ENCODE data around the gene PRKAG1. TPM values are rescaled to one million over a fixed set of nuclear protein-coding genes. Genes with fewer than 3 reads are reported as not detected.

Gene PRKAG1
- total RNA-seq, 1 experiment from 2014 or later, result 57.3 TPM

GRCh38 chr12:49010092-49010668 lies 8.4 kb downstream of the PRKAG1 start:
- no peak for DNase-seq (ENCODE audit: low read depth, low spot score)
- H3K36me3 ChIP-seq (ENCODE audit: control insufficient read depth, insufficient read depth, low read length), result peaks cover 3% of the 10 kb centered on the region; the same call in 1 of the 2 replicates
- POLR2A ChIA-PET, result interaction anchor here (0.7 kb wide), 1 partner anchor 9 kb away, joined by 5 read pairs; no protein-coding TSS in a partner anchor
- no peak for TF ChIP-seq TCF7L2 (IDR thresholded peaks at IDR 0.05; ENCODE audit: low read depth, low read length)
- TF ChIP-seq, protein P1, sequence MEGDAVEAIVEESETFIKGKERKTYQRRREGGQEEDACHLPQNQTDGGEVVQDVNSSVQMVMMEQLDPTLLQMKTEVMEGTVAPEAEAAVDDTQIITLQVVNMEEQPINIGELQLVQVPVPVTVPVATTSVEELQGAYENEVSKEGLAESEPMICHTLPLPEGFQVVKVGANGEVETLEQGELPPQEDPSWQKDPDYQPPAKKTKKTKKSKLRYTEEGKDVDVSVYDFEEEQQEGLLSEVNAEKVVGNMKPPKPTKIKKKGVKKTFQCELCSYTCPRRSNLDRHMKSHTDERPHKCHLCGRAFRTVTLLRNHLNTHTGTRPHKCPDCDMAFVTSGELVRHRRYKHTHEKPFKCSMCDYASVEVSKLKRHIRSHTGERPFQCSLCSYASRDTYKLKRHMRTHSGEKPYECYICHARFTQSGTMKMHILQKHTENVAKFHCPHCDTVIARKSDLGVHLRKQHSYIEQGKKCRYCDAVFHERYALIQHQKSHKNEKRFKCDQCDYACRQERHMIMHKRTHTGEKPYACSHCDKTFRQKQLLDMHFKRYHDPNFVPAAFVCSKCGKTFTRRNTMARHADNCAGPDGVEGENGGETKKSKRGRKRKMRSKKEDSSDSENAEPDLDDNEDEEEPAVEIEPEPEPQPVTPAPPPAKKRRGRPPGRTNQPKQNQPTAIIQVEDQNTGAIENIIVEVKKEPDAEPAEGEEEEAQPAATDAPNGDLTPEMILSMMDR (IDR thresholded peaks at IDR 0.05), result no peak
- TF ChIP-seq REST (IDR thresholded peaks at IDR 0.05; ENCODE audit: insufficient read depth in 1 of 2, low read depth in 2 of 2, low read length in 1 of 2), result no peak
- H3K4me3 ChIP-seq (ENCODE audit: low read depth in 2 of 2, low read length in 2 of 2), result no peak overlapping the region
- CTCF ChIA-PET, result no interaction called here
- intact Hi-C loops (cut with micrococcal nuclease; ENCODE audit: unreplicated experiment), result no loop called here
- BruUV-seq (replicated peaks), result TSS peak; percentile 2
- no peaks in the 10 kb centered on the region for H3K9me3 ChIP-seq (ENCODE audit: control insufficient read depth, insufficient read depth, low read depth, low read length)
- in situ Hi-C loops (cut with HindIII; ENCODE audit: low pct_unique_long_range_greater_than_20kb, low sequenced_read_pairs), result no loop called here
- no peaks in the 10 kb centered on the region for H3K27me3 ChIP-seq (ENCODE audit: control insufficient read depth, insufficient read depth, low read length)
- no peak overlapping the region for H3K27ac ChIP-seq (ENCODE audit: low read length)
- H3K4me1 ChIP-seq (ENCODE audit: control insufficient read depth, insufficient read depth, low read length), result no peaks in the 10 kb centered on the region
- peak; percentile 52; the same call in 1 of the 2 replicates for ATAC-seq

DNA sequence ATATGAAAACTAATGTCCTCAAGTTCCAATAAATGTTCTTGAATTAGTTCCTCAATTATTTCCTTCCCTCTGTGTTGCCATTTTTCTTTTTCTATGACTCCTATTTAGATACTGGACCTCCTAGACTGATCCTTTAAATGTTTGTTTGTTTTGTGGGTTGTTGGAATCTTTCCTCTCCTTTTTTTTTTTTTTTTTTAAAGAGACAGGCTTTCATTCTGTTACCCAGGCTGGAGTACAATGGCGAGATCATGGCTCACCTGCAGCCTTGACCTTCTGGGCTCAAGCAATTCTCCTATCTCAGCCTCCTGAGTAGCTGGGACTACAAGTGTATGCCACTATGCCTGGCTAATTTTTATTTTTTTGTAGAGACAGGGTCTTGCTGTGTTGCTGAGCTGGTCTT lies 9.6 kb downstream of the PRKAG1 start:
- H3K27me3 ChIP-seq (ENCODE audit: control insufficient read depth, insufficient read depth, low read length), result no peaks in the 10 kb centered on the region
- no peak; the same call in 1 of the 2 replicates for ATAC-seq
- in situ Hi-C loops (cut with HindIII; ENCODE audit: low pct_unique_long_range_greater_than_20kb, low sequenced_read_pairs) (no loop called here), intact Hi-C loops (cut with micrococcal nuclease; ENCODE audit: unreplicated experiment) (no loop called here)
- H3K36me3 ChIP-seq (ENCODE audit: control insufficient read depth, insufficient read depth, low read length), result peaks cover 5% of the 10 kb centered on the region; the same call in 1 of the 2 replicates
- no peak overlapping the region for H3K4me3 ChIP-seq (ENCODE audit: low read depth in 2 of 2, low read length in 2 of 2)
- H3K9me3 ChIP-seq (ENCODE audit: control insufficient read depth, insufficient read depth, low read depth, low read length), result no peaks in the 10 kb centered on the region
- TF ChIP-seq POLR2AphosphoS5 (IDR thresholded peaks at IDR 0.05; ENCODE audit: low read depth, low read length) (no peak), TCF7L2 (IDR thresholded peaks at IDR 0.05; ENCODE audit: low read depth, low read length) (no peak), REST (IDR thresholded peaks at IDR 0.05; ENCODE audit: insufficient read depth in 1 of 2, low read depth in 2 of 2, low read length in 1 of 2) (no peak), SIN3A (IDR thresholded peaks at IDR 0.05; ENCODE audit: borderline replicate concordance, insufficient read depth, low read depth, low read length) (no peak)
- TF ChIP-seq, protein P1 (IDR thresholded peaks at IDR 0.05), result no peak
- no TSS peak for BruUV-seq (replicated peaks)
- POLR2A ChIA-PET, result no interaction called here
- DNase-seq (ENCODE audit: low read depth, low spot score), result no peak
- CTCF ChIA-PET, result interaction anchor here (0.6 to 1.1 kb wide), 2 partner anchors 20 to 207 kb away, joined by 12 to 13 read pairs; no protein-coding TSS in a partner anchor
- no peak overlapping the region for H3K27ac ChIP-seq (ENCODE audit: low read length)
- H3K4me1 ChIP-seq (ENCODE audit: control insufficient read depth, insufficient read depth, low read length), result no peaks in the 10 kb centered on the region

All from Panc1 (cell line).